ENCODE measurements around the gene SNPH.

GRCh38 chr20:1298888-1299511, 32.9 kb downstream of the SNPH start:
- TF ChIP-seq CTCF (conservative IDR thresholded peaks at IDR 0.05; ENCODE audit: low read depth, low read length) (no peak), EZH2 (IDR thresholded peaks at IDR 0.05; ENCODE audit: borderline replicate concordance, low read depth, low read length, poor library complexity, severe bottlenecking) (no peak)

Measured in A673 (cell line).